Measurements from ENCODE around the gene MCRIP1.

The MCRIP1 gene

DNA sequence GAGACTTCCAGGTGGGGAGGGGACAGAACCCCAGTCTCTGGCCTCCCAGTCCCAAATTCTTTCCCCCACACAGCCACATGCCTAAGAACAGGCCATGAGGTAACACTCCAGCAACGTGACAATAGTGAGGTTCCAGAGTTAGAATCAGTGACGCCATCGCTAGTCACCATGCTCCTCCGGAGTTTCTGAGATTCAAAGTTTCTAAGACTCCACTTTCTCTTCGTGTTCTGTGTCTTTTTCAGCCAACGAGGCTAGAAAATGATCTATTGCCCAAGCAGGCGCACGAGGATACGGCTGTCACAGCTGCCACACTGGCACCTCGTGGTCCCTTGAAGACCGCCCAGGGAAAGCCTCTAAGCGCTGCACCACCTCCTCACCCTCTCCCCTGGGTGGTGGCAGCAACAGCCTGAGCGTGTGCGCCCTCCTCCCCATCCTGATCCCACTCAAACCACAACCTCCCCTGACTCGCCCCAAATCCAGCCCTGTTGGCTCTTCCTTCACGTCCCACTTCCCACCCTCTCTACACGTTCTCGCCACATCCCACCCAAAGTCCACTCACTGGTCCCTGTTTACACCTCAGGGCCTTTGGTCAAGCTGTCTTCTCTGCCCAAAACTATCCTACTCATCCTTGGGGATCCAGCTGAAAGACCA lies 1.0 kb downstream of the MCRIP1 start:
- Histone ChIP-seq H3K27ac (ENCODE audit: low read depth, low read length) (peak overlapping the region; percentile 65), H2AFZ (ENCODE audit: low read depth, low read length, severe bottlenecking) (peak overlapping the region; percentile 20)

DNA sequence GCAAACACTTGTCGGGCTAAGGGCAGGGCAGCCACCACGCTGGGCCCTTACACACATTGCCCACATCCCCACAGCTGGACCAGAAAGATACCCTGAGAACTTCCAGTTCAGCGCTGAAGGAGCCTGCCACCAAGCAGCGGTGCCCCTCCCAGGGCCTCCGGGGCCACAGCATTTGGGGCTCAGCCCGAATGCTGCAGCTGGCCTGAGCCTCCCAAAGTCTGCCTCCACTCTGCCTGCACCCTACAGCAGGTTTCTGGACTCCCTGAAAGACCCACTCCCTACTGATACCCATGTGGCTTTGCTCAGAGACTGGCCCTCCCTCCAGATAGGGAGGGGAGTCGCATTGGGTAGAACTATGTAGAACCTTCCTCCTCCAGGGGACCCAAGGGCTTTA lies 1.5 kb downstream of the MCRIP1 start:
- peak overlapping the region; percentile 68 for H3K4me2 ChIP-seq (ENCODE audit: low read depth, low read length, poor library complexity, severe bottlenecking)
- TF ChIP-seq EZH2phosphoT487 (conservative IDR thresholded peaks at IDR 0.05; ENCODE audit: low read length) (no peak), CTCF (IDR thresholded peaks at IDR 0.05; ENCODE audit: insufficient read depth, low read length, poor library complexity, severe bottlenecking) (no peak)
- H3K9me2 ChIP-seq (replicated peaks; ENCODE audit: insufficient read depth, low read length), result no peaks in the 10 kb centered on the region
- H3K27ac ChIP-seq (ENCODE audit: low read depth, low read length), result peak overlapping the region; percentile 65
- no peaks in the 10 kb centered on the region for H3K9me3 ChIP-seq (ENCODE audit: insufficient read depth, low read length)
- H4K20me1 ChIP-seq (ENCODE audit: low read depth, low read length), result no peaks in the 10 kb centered on the region
- no peak overlapping the region for H2AFZ ChIP-seq (ENCODE audit: low read depth, low read length, severe bottlenecking)
- no peaks in the 10 kb centered on the region for H3F3A ChIP-seq (ENCODE audit: insufficient read depth)
- no peaks in the 10 kb centered on the region for H3K27me3 ChIP-seq (ENCODE audit: low read length)
- no peaks in the 10 kb centered on the region for H3K36me3 ChIP-seq (ENCODE audit: low read length)
- peak overlapping the region; percentile 78 for H3K9ac ChIP-seq (ENCODE audit: low read length)
- H3K4me3 ChIP-seq (ENCODE audit: insufficient read depth, low read length, poor library complexity, severe bottlenecking), result peak overlapping the region; percentile 82
- no peaks in the 10 kb centered on the region for H3K79me2 ChIP-seq (ENCODE audit: insufficient read depth, low read length)

More for the DNA sequence above, 1.0 kb downstream of the MCRIP1 start:
- Histone ChIP-seq H3K9me3 (ENCODE audit: insufficient read depth, low read length) (no peaks in the 10 kb centered on the region), H3K27me3 (ENCODE audit: low read length) (no peaks in the 10 kb centered on the region), H3K4me2 (ENCODE audit: low read depth, low read length, poor library complexity, severe bottlenecking) (peak overlapping the region; percentile 68), H4K20me1 (ENCODE audit: low read depth, low read length) (no peaks in the 10 kb centered on the region), H3K79me2 (ENCODE audit: insufficient read depth, low read length) (no peaks in the 10 kb centered on the region), H3F3A (ENCODE audit: insufficient read depth) (no peaks in the 10 kb centered on the region), H3K4me3 (ENCODE audit: insufficient read depth, low read length, poor library complexity, severe bottlenecking) (peak overlapping the region; percentile 82), H3K36me3 (ENCODE audit: low read length) (no peaks in the 10 kb centered on the region), H3K9me2 (replicated peaks; ENCODE audit: insufficient read depth, low read length) (no peaks in the 10 kb centered on the region), H3K9ac (ENCODE audit: low read length) (peak overlapping the region; percentile 78)
- TF ChIP-seq EZH2phosphoT487 (conservative IDR thresholded peaks at IDR 0.05; ENCODE audit: low read length), result no peak

GRCh38 chr17:81829858-81830257 lies 3.2 kb downstream of the MCRIP1 start:
- H3K79me2 ChIP-seq (ENCODE audit: insufficient read depth, low read length), result no peaks in the 10 kb centered on the region

More at GRCh38 chr17:81829858-81830257, 3.2 kb downstream of the MCRIP1 start:
- Histone ChIP-seq H3K27me3 (ENCODE audit: low read length) (no peaks in the 10 kb centered on the region), H3K4me2 (ENCODE audit: low read depth, low read length, poor library complexity, severe bottlenecking) (no peak overlapping the region), H3K9me2 (replicated peaks; ENCODE audit: insufficient read depth, low read length) (no peaks in the 10 kb centered on the region), H2AFZ (ENCODE audit: low read depth, low read length, severe bottlenecking) (no peak overlapping the region), H3K9ac (ENCODE audit: low read length) (no peak overlapping the region), H3K9me3 (ENCODE audit: insufficient read depth, low read length) (no peaks in the 10 kb centered on the region), H3K27ac (ENCODE audit: low read depth, low read length) (no peak overlapping the region), H3F3A (ENCODE audit: insufficient read depth) (no peaks in the 10 kb centered on the region), H4K20me1 (ENCODE audit: low read depth, low read length) (no peaks in the 10 kb centered on the region), H3K4me3 (ENCODE audit: insufficient read depth, low read length, poor library complexity, severe bottlenecking) (no peak overlapping the region), H3K36me3 (ENCODE audit: low read length) (no peaks in the 10 kb centered on the region)
- no peak for TF ChIP-seq EZH2phosphoT487 (conservative IDR thresholded peaks at IDR 0.05; ENCODE audit: low read length)
- no peak for TF ChIP-seq CTCF (IDR thresholded peaks at IDR 0.05; ENCODE audit: insufficient read depth, low read length, poor library complexity, severe bottlenecking)

All from SU-DHL-6 (cell line).